CD4-positive, alpha-beta T cell treated with Interleukin-15 for 1 hour (primary cell): ENCODE data around the gene CNN3.

Experiments
- DNase-seq: peaks from one replicate; pipeline ENCODE4 v3.0.0-alpha.2; 2020

CNN3 gene

GRCh38 chr1:94922761-94923331, 4.1 kb downstream of the CNN3 start:
- no peak for DNase-seq

GRCh38 chr1:94921977-94922376, 4.9 kb downstream of the CNN3 start:
- no peak for DNase-seq

DNA sequence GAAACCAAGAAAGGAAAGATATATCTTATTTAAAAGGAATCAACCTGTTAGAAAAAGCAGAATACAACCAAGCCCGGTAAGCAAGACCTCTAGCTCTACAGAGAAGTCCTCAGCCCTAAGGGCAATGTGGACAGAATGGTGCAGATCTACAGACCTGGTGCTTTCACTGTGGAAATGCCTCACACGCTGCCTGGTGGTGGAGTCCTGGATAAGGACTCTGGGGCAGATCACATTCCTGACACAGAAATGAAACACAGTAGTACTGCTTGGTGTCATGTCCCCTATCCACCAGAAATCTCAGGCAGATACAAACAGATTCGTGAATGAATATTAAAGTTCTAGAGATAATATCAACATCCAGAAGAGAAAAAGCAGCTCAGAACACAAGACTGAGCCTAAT, 6.8 kb downstream of the CNN3 start:
- DNase-seq = no peak

DNA sequence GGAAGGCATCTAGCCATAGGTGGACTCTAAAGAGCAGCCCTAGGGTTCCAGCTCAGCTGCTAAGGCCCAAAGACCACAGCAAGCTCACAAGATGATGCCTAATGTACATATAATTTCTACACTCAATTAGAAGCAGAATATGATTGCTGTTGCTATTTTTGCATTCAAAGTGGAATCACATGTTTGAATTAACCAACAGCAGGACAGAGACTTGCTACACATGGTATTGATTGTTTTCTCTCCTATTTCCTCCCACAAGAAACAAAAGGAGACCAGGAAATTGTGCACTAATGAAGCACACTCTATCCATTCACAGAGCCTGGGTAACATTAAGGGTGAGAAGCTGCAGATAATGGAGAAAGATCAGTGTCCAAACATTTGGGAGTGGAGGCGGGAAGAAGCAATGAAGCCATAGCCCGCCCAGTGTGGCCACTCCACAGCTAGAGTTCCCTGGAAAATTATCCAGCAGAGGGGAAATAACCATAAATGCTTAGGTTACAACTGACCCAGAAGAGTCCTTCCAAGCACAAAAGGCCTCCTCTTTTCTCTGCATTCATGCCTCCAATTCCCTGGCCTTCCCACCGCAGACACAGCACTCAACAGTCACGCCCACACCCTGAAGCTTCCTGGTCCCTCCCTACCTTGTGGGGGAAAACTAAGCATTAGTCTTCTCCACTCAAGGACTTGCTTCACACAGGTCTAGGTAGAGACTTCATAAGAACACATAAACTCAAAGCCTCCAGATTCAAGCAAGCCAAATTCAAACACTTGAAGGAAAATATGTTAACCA, 7.5 kb downstream of the CNN3 start:
- DNase-seq = no peak

GRCh38 chr1:94917251-94917650, 9.7 kb downstream of the CNN3 start:
- no peak for DNase-seq

GRCh38 chr1:94912263-94913184, 14.4 kb downstream of the CNN3 start:
- DNase-seq = no peak

DNA sequence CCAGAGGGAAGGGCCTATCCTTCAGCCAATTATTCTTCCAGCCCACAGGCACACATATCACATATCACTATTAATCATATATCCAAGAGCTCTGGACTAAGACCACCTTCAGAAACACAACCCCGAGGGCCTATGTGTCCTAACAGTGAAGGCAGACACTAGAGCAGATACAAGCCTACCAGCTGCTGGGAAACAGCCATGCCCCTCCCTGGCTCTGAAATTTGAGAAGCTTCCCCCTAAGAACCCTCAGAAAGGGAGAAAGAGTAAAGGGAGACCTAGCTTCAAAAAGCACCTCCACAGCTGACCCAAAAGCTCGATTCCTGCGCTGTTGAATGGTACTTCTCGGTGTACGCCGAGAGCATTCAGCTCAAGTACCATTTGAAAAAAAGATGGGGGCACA, 17.4 kb downstream of the CNN3 start:
- DNase-seq = no peak

DNA sequence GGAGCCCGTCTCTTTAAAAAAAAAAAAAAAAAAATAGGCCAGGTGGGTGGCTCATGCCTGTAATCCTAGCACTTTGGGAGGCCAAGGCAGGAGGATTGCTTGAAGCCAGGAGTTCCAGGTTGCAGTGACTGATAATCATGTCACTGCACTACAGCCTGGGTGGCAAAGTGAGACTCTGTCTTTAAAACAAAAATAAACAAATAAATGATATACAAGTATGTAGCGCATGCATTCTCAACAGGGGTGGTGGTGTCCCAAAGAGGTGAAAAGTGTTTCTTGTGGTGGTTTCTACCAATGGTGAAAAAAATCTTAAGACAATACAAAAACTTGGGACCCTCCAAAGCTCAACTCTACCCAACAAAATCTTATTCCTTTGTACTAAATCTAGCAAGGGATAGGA, 17.9 kb downstream of the CNN3 start:
- DNase-seq = no peak

- no peak for DNase-seq
These were observed 18.7 kb downstream of the CNN3 start for GRCh38 chr1:94908190-94908589.

- no peak for DNase-seq
These were observed 19.8 kb downstream of the CNN3 start for GRCh38 chr1:94907136-94907535.

- DNase-seq = no peak
These were observed 20.5 kb downstream of the CNN3 start for GRCh38 chr1:94906382-94906781.

DNA sequence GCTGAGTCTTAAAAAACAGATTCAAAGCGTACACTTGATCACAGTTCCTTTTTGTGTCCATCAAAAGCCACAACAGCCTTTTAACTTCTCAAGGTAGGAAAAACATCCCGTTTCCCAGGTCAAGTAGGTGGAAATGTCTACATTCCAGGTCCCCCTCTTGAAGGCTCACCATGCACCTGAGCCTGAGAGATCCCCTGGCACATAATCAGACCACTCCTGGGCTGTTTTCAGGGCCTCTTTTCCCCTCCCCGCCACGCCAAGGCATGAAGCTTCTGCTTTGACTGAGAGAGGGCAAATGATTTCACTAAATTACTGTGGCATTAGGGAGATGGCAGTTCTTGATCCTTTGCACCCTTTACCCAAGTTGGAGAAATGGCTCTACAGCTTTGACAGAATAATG, 21.7 kb downstream of the CNN3 start:
- no peak for DNase-seq

DNA sequence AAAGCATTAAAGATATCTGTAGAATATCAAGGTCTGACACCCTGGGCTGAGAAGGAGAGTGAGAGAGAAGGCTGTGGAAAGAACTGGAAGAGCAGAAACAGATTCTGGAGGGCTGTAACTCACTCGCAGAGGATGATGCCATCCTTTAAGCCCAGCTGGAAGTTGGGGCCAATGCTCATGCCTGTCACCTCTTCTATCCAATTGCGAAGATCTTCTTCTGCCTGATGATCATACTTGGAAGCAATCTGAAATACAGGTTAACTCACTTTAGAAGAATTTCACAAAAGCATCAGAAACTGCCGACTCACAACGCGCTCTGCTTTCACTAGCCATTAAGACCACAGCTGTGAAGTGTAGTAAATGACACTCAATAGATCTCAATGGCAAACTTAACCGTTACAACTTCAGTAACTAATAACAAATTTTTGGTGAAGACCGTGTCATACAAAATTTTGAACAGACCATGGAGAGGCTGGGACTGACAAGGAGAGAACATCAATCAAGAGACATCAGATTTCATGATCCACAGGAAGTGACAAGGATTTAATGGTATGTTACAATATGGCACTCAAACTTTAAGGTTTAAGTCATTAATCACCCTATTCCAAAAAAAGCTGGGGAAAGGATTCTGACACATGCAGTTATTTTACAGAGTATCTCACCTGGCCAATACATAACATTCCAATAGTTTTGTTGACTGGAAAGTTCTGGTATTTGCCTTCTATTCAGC, 23.5 kb downstream of the CNN3 start:
- no peak for DNase-seq

DNA sequence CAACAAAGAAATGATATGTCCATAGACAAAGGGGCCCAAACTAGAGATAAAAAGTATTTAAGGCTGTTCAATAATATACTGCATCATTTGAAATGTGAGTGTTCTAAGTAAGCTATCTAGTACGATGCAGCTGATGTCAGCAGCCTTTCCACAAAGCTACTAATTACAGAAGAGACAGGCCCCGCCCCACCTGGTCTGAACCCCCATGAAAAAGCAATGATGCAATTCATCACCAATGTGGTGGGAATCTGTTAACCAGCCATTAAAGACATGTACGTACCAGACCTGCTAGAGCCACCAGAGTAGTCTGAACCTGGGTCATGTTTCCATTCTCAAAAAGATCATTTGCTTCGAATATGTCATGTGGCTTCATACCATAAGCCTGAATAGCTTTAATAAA, 25.1 kb downstream of the CNN3 start:
- DNase-seq = no peak

DNA sequence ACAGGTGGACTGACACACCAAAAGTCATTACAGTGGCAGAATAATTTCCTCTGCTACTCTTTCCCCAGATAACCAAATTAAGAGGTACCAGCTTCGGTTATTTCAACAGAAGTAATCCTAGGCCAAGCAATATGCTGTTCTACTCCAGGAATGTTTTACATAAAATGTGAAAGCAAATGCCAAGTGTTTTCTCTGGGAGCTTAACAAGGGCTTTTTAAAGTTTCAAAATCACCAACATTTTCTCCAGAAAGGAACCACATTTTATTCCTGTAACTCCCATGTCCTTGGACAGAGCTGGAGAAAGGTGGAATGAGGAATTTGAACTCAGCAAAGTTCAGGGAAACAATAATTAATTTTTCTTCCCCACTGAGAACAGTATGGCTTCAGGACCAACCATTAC, 27.2 kb downstream of the CNN3 start:
- DNase-seq = no peak

DNA sequence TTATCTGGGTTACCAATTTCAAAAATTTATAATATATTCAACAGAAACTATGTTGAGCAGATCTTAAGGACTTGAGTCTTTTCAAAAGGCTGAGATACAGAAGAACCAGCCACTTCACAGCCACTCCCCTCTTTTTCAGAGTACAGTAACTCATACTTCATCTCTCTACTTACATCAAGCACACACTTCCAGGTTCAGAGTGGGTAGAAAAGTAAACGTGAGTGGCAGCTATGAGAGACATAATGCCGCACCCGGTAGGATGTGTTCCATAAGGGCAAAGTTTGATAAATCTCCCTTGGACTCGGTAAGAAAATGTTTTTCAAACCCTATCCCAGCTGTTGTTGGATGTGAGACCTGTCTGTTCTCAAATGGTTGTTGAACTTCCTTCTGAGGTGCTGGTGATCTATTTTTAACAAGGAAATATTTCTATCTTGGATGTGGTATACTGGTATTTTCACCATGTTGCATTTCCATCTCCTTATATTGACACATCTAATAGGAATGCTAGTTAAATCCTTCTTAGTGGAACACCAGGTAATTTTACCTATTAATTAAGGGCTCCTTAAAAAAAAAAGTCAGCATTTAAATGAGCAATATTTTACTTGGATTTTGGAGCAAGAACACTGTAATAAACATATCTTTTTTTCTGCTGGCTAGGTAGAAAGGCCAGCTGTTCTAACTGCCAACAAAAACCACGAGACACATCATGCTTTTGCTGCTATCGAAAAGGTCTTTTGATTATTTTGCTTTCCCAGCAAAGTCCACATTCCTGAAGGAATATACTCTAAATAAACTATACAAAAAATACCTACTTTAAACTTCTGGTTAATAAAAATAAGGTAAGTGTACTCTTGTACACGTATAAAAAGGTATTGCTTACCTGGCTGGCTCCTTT, 28.2 kb downstream of the CNN3 start:
- no peak for DNase-seq

DNA sequence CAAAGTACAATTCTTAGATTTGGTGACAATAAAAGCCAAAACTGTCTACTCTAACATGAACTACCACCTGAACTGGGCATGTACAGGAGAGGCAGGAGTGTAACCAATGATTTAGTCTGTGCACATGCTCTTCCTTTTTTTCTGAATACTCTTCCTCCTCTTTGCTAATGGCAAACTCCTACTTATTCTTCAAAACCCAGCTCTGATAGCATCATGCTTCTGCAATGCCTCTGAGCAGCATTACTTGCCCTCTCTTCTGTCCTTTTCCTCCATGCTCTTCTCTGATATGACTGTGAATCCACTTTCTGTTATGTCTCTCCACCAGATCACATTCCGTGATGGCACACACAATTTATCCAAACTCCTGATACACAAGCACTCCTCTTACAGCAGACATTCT, 31.4 kb downstream of the CNN3 start:
- no peak for DNase-seq

DNA sequence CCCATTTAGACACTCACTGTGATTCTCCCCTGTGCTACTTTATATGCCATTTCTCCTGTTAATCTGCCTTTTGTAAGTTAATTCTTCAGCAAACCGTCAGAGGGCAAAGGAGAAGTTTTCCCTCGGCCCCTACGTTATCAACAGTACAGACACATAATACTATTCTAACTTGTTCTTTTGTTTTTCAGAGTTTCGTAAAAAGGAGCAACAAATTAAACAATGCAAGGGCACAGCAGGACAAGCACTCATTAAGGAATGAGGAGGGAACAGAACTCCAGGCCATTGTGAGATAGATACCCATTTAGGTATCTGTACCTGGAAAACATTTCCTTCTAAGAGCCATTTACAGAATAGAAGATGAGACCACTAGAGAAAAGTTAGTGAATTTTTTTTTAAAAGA, 32.3 kb downstream of the CNN3 start:
- no peak for DNase-seq

DNA sequence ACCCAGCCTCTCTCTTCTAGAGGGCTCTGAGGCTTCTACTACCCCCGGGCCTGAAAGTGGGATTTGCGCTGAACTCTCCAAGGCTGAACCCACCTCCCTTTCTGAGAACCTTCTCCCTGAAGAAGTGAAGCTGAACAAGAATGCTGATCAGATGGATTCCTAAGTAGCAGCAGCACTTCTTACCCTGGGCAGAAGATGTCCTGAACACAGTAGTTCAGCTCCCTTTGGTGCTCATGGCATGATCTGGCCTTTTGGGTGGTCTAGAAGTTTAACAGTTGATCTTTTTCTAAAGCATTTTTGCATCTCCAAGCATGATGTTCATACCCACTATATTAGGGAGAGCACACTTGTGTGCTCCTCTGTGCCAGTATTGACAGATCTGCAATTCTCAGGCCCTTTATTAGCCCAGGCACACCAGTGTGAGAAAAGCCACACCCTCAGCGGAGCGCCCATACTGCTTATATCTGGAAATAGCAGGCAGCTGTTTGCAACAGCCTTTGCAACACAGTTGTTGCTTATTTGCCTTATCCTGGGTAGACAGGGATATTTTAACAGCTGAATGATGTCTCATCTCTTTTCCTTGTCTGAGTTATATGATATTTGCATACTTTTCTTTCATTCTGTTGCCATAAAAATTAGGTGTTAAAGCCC, 34.2 kb downstream of the CNN3 start:
- no peak for DNase-seq

DNA sequence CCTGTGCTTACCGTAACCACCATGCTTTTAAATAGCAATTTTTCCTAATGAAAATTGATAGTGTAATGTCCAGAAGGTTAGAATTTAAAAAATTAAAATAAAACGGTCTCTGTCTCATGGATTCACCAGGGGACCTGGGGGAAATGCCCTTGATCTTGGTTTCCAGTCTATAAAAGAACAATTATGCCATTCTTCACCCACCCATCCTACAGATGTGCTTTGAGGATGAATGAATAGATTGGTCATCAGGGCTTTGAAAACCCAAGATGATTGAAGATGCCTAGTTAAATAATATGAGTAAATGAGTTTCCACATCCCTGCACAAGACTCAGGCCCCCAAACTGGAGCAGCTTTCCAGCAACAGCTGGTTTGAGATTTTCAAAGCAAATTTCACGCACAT, 38.7 kb downstream of the CNN3 start:
- DNase-seq = no peak

DNA sequence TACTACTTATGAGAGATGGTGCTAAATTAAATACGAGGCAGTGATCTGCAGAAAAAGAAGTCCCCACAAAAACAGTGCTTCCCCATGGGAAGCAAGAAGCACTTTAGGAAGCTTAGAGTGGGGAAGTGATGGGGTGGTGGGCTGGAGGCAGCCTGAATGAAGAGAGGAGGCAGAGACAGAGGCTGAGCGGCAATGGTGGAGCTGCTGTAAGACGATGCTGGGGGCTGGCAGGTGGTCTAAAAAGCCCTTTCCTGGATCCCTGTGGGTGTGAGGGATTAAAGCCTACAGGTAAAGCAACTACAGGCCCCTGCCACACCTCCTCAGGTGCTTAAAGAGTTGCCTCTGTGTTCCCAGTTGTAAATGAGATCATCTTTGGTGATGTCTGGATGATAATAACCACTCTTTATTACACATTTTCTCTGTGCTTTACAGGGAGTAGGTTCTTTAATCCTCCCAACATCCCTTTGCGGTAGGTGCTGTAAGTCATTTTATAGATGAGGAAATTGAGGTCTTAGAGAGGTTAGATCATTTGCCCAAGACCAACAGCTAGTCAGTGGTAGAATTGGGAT, 39.2 kb downstream of the CNN3 start:
- no peak for DNase-seq
